Activated effector memory CD4-positive, alpha-beta T cell treated with anti-CD3 and anti-CD28 coated beads, Interleukin-2, amount 50 U/mL, for 16 hours (primary cell): Measurements from ENCODE around the gene FOXO1.

ENCODE experiments used
- DNase-seq: peaks from one replicate; pipeline ENCODE4 v3.0.0-alpha.2; 2020

The FOXO1 gene

DNA sequence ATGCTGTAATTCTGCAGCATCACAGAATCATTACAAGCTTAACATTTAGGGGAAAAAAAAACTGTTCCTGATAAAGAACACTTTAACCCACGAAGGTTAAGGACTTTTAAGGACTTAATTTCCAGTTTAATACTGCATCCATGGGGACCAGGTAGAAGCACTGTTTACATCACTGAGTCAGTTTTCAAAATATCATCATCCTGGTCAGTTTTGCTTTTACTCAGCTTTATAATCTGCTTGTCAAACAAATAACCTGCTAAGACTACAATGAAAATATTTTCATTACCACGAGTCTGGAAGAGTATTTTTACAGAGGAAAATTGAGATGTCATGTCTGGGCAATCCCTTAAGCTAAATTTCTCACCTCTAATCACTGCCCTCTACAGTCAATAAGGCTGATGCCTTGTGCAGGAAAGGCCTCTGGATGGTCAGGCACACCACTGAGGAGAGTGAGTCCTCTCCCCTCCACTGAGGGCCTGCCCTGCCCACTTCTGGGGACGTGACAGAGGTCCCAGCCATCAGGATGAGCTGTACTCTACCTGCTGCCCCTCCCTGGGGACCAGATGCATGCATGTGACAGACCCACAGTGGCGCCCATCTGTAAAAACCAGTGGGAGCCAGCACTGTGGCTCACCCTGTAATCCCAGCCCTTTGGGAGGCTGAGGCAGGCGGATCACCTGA lies 31.0 kb downstream of the FOXO1 start:
- DNase-seq, result no peak

DNA sequence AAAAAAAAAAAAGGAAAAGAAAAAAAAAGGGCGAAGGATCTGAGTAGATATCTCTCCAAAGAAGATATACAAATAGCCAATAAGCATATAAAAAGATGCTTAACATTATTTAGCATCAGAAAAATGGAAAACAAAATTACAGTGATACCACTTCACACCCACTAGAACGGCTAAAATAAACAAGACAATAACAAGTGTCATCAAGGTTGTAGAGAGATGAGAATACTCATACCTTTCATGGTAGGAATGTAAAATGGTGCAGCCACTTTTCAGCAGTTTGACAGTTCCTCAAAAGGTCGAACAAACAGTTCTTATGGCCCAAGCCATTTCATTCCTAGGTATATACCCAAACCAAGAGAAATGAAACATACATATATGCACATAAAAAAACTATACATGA lies 33.5 kb downstream of the FOXO1 start:
- no peak for DNase-seq

DNA sequence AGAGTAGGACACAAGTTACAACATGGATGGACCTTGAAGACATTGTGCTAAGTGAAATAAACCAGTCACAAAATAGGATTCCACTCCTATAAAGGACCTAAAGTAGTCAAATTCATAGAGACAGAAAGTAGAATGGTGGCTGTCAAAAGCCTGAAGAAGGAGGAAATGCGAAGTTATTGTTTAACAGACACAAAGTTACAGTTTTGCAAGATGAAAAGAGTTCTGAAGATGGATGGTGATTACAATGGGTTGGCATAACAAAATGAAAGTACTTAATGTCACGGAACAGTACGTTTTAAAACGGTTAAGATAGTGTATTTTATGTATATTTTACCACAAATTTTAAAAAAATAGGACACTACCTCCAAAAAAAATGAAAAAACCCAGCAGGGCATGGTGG lies 34.8 kb downstream of the FOXO1 start:
- DNase-seq, result no peak

- no peak for DNase-seq
These were observed 36.6 kb downstream of the FOXO1 start for GRCh38 chr13:40629678-40630384.

DNA sequence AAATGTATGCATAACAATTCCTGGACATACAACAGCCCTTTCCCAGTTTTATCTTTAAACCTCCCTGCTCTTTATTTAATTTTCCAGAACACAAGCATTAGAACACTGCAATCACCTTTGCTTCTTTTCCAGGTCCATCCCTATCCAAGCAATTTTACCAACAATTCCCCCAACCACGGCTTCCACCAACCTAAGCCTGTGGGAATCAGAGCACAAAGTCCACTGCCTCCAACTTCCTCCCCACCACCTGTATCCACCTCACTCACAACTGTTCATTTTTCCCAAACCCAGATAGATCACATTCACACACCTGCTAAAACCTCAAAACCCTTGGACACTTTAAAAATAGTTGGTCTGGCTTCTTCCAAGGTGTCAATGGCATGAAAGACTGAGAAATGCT lies 39.5 kb downstream of the FOXO1 start:
- DNase-seq, result no peak

DNA sequence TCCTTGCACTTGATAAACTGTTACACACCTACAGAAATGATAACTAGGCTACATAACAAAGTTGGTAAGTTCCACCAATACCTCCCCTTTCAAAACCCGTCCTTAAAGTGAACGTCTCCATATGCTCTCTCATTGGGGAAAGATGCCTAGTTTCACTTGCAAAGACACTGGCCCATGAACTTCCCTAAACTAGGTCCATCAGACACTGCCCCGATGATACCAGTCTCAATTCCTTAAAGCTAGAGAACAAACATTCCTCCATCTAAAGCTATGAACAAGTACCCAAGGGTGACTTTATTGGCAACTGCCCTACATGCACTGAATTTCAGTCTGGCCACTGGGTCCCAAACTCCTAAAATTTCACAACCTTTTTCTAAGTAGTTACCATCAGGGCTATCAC lies 39.9 kb downstream of the FOXO1 start:
- DNase-seq, result no peak

DNA sequence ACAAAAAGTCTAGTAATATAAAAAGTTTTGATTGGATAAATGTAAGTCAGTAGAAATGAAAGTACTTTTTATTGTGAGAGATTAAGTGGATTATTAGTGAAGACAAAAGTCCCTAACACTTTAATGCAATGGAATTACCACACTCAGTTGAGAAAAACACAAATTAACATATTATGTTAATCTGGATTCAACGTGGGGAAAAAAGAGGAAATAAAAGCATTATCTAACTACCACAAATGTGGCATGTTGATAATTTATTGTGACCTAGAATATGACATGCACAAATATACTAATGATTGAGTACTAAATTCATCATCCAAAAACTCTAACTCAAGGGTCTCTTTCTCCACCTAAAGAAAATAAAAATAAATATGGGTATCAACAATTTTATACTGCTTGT lies 41.5 kb downstream of the FOXO1 start:
- DNase-seq, result no peak

GRCh38 chr13:40624383-40624782 lies 42.1 kb downstream of the FOXO1 start:
- peak; percentile 77 for DNase-seq

DNA sequence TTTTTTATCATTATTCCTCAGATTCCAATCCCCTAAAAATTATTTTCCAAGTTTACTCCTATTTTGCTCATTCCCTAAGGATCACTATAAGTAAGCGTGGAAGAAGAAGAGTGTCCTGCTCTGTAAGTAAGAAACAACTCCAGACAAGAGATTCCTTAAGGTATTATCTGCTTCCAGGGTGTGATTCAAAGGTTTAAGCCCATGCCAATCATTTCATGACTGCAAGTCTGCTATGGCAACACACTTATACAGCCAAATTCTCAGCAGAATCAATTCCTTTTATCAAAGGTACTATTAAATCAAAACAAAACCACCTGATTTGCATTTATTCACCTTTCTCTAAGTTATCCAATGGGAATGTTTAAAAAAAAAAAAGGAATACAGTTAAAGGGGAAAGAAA lies 43.7 kb downstream of the FOXO1 start:
- DNase-seq, result no peak

GRCh38 chr13:40622246-40622645 lies 44.2 kb downstream of the FOXO1 start:
- DNase-seq, result no peak

GRCh38 chr13:40619479-40619814 lies 47.0 kb downstream of the FOXO1 start:
- no peak for DNase-seq

DNA sequence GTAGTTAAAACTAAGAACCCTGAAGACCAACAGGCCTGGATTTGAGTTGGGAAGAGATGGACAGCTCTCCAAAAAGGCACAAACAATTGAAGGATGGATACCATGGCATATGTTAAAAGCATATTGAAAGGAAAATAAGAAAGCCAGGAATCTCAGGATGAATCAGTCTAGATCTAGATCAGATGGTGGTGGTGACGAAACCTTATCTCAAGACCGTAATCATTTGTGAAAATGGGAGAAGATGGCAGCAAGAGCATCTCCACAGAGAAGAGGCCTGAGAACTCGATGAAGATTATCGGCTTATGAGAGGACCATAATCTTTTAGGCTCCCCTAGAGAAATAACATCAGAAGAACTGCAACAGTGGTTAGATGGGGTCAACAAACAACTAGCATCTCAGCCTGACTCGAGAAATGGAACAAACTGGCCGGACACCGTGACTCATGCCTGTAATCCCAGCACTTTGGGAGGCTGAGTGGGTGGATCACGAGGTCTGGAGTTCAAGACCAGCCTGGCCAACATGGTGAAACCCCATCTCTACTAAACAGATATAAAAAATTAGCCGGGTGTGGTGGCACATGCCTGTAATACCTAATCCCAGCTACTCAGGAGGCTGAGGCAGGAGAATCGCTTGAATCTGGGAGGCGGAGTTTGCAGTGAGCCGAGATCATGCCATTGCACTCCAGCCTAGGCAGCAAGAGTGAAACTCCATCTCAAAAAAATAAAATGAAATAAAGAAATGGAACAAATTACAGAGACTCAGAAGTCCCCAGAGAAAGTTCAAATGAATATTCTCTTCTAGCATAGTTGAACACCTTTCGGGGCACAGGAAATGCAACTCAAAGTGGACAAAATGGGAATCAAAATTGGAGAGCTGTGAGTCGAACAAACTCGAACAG lies 47.6 kb downstream of the FOXO1 start:
- no peak for DNase-seq

- DNase-seq, result no peak
These were observed 48.6 kb downstream of the FOXO1 start for GRCh38 chr13:40617801-40618356.

DNA sequence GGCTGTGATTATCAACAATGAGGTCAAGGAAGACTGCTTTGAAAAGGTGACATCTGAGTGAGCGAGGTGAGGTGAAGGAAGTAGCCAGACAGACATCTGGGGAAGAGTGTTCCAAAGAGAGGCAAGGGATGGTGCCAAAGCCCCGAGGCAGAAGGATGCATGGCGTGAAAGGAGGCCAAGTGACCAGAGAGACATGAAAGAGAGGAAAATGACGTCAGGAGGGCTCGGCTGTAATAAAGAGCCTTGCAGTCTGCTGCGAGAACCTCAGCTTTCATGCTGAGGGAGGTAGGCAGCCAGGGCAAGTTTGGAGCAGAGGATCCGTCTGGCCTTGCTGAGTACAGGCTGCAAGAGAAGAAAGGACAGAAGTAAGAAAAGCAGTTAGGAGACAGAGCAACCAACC lies 50.8 kb downstream of the FOXO1 start:
- DNase-seq, result no peak

- no peak for DNase-seq
These were observed 52.5 kb downstream of the FOXO1 start for GRCh38 chr13:40613914-40614313.

DNA sequence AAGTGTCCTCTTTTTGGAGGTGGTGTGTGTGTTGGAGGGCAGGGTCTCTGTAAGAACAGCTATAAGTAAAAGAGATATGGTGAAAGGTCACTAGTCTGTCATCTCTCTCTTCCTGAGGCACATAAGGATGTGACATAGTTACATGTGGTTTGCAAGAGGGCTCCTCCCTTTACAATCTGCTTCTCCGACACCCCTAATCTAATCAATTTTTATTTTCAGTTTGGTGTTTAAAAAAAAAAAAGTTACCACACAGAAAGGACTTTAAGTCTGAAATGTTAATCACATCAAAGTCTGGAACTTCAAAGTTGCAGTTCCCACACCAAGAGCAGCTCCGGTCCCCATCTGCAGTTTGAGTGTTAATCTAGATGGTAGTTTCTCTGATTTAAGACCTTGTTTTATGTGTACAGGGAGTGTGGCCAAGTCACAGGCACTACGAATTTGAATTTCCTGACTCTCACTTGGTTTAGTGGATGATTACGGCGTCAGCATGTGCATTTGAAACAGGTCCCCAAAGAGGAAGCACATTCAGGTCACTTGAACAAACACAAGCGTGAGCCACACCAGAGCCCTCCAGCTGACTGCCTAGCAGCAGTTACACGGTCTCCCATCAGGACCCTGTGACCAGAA lies 53.1 kb downstream of the FOXO1 start:
- DNase-seq, result peak; percentile 77

- no peak for DNase-seq
These were observed 54.4 kb downstream of the FOXO1 start for GRCh38 chr13:40612041-40612440.

DNA sequence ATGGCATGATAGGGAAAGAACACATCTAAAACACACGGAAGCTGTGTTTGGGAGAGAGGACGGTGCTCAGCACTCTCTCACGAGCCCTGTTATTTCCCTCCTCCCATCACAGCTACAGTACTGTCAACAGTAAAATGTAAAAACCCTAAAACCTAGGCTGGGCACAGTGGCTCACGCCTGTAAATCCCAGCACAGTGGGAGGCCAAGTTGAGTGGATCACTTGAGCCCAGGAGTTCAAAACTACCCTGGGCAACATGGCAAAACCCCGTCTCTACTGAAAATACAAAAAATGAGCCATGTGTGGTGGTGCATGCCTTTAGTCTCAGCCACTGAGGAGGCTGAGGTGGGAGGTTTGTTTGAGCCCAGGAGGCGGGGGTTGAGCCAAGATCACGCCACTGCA lies 54.8 kb downstream of the FOXO1 start:
- no peak for DNase-seq

DNA sequence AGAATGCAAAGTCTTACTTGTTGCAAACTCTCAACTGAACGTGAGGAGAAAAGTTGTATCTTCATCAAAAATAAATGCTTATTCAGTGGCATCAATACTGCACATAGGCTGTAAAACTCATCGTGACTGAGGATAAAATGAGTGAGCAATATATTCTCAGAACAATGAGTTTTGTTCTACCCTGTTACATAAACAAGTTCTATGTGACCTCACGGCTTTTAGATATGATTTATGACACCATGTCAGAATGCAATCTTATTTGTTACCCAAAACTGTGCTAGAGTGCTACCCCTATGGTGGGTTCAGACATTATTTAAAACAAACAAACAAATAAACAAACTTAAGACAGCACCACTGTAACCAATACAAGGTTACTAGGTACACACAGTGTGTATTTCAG lies 55.4 kb downstream of the FOXO1 start:
- no peak for DNase-seq

- DNase-seq, result no peak
These were observed 56.3 kb downstream of the FOXO1 start for GRCh38 chr13:40609972-40610726.

GRCh38 chr13:40608308-40608707 lies 58.1 kb downstream of the FOXO1 start:
- no peak for DNase-seq

DNA sequence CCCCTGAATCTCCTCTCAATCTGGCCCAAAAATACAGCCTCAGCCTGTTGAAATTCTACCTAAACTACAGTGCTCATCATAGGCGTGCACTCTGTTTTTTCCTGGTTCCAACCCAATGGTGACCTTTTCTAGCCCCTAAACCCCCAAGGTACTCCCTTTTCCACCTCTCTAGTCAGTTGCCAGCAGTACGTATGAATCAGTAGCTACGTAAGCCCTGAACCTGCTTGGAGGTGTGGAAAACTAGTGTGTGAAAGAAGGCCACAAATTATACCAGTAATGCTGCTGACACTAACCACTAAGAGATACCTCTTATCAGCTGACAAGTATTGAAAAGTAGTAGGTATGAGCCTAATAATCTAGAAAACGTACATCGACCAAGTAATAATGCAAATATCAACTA lies 60.9 kb downstream of the FOXO1 start:
- DNase-seq, result no peak
